HG03571 (cell line): ENCODE data around the gene CACNG4.

Source experiments
- ATAC-seq: cut with Tn5 transposase; IDR thresholded peaks from one replicate; pipeline ENCODE4 v1.9.1; 2021; ENCODE audit not compliant: unreplicated experiment

Gene CACNG4

GRCh38 chr17:67015001-67015400, 50.5 kb downstream of the CACNG4 start:
- ATAC-seq, result no peak

GRCh38 chr17:67016039-67016762, 51.7 kb downstream of the CACNG4 start:
- ATAC-seq, result no peak

GRCh38 chr17:67017910-67018309, 53.4 kb downstream of the CACNG4 start:
- ATAC-seq, result no peak

GRCh38 chr17:67018471-67019434, 54.2 kb downstream of the CACNG4 start:
- ATAC-seq, result no peak

GRCh38 chr17:67019809-67020208, 55.3 kb downstream of the CACNG4 start:
- ATAC-seq, result no peak

GRCh38 chr17:67020293-67020766, 55.8 kb downstream of the CACNG4 start:
- no peak for ATAC-seq

GRCh38 chr17:67021196-67021595, 56.7 kb downstream of the CACNG4 start:
- ATAC-seq, result no peak

GRCh38 chr17:67021743-67022450, 57.4 kb downstream of the CACNG4 start:
- ATAC-seq, result no peak

- ATAC-seq, result no peak
These were observed 57.9 kb downstream of the CACNG4 start for GRCh38 chr17:67022451-67022810.

- ATAC-seq, result no peak
These were observed 60.2 kb downstream of the CACNG4 start for GRCh38 chr17:67024736-67025135.

- ATAC-seq, result no peak
These were observed 60.8 kb downstream of the CACNG4 start for GRCh38 chr17:67025216-67025792.

- no peak for ATAC-seq
These were observed 61.8 kb downstream of the CACNG4 start for GRCh38 chr17:67026341-67026740.

- no peak for ATAC-seq
These were observed 62.6 kb downstream of the CACNG4 start for GRCh38 chr17:67027031-67027628.

GRCh38 chr17:67030641-67031040, 66.1 kb downstream of the CACNG4 start:
- no peak for ATAC-seq

GRCh38 chr17:67032382-67032781, 67.9 kb downstream of the CACNG4 start:
- no peak for ATAC-seq

- ATAC-seq, result no peak
These were observed 68.5 kb downstream of the CACNG4 start for GRCh38 chr17:67032985-67033384.

- ATAC-seq, result no peak
These were observed 69.1 kb downstream of the CACNG4 start for GRCh38 chr17:67033613-67034012.

GRCh38 chr17:67035131-67036083, 70.9 kb downstream of the CACNG4 start:
- ATAC-seq, result no peak

- ATAC-seq, result no peak
These were observed 74.4 kb downstream of the CACNG4 start for GRCh38 chr17:67038861-67039365.
